Measurements from ENCODE around the gene SIM1.

Gene SIM1

DNA sequence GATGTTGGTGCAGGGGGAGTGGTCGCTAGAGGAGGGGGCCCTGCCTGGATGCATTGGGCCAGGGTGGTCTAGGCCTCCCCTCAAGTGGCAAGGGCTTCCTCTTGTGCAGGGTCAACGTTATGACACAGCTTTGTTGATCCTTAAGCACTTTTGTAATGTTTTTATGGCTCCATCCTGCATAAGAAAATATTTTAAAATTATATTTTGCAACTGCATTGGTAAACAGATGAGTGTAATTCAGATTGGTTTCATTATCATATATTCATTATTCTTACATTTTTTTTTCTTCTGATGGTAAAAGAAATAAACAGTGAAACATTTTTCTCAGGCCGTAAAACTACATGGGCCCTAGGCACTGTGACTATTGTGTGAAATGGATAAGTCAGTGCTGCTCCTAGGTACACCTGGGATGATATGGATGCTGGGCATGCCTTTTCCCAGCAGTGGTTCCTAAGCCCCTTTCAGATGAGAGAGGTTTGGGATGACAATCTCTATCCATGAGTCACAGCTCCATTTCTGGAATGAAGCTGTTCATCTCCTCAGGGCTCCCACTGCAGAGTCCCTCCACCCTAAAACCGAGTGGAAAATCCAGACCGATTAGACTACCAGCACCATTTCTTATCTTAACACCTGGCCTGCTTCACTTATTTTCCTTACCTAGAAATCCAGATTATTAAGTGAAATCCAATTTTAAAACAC is 5.8 kb upstream of the SIM1 start:
- H3K27ac ChIP-seq = no peak overlapping the region
- no peak for TF ChIP-seq ZFX (IDR thresholded peaks at IDR 0.05; ENCODE audit: borderline replicate concordance)
- TF ChIP-seq, protein P1, sequence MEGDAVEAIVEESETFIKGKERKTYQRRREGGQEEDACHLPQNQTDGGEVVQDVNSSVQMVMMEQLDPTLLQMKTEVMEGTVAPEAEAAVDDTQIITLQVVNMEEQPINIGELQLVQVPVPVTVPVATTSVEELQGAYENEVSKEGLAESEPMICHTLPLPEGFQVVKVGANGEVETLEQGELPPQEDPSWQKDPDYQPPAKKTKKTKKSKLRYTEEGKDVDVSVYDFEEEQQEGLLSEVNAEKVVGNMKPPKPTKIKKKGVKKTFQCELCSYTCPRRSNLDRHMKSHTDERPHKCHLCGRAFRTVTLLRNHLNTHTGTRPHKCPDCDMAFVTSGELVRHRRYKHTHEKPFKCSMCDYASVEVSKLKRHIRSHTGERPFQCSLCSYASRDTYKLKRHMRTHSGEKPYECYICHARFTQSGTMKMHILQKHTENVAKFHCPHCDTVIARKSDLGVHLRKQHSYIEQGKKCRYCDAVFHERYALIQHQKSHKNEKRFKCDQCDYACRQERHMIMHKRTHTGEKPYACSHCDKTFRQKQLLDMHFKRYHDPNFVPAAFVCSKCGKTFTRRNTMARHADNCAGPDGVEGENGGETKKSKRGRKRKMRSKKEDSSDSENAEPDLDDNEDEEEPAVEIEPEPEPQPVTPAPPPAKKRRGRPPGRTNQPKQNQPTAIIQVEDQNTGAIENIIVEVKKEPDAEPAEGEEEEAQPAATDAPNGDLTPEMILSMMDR (IDR thresholded peaks at IDR 0.05) = no peak

DNA sequence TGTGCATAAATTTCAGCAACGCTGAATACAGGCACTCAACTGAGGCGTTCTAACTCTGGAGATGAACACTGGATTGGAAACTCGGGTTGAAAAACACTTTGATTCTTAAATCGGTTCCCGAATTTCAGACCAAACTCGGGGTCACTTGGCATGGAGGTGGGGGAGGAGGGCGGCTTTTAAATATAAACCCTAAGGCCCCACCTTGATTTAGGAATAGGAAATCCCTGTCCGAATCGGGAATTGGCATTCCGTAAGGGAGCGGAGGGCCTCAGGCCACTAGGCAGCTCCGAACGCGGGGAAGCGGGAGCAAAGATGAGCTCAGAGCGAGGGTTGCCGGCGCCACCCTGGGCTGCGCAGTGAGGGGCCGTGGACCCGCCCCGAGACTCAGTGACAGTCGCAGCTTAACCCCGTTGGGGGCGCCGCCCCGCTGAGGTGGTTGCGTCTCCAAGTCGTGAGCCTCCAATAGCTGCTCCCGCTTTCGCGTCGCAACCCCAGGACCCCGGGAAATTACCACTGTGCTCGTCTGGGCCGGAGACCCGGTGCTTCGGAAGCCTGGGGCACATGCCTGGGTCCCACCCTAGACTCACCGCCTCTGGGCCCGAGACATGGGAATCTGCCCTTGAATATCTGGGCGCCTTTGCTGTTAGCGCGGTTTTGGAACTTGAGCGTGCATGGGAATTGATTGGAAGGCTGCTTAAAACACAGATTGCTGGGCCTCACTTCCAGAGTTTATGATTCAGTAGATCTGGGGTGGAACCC is 4.6 kb upstream of the SIM1 start:
- H3K27ac ChIP-seq = no peak overlapping the region
- no peak for TF ChIP-seq ZFX (IDR thresholded peaks at IDR 0.05; ENCODE audit: borderline replicate concordance)
- TF ChIP-seq, protein P1 (IDR thresholded peaks at IDR 0.05) = no peak

GRCh38 chr6:100468016-100468622 is 3.4 kb upstream of the SIM1 start:
- H3K27ac ChIP-seq = no peak overlapping the region
- TF ChIP-seq, protein P1 (IDR thresholded peaks at IDR 0.05) = no peak
- no peak for TF ChIP-seq ZFX (IDR thresholded peaks at IDR 0.05; ENCODE audit: borderline replicate concordance)

DNA sequence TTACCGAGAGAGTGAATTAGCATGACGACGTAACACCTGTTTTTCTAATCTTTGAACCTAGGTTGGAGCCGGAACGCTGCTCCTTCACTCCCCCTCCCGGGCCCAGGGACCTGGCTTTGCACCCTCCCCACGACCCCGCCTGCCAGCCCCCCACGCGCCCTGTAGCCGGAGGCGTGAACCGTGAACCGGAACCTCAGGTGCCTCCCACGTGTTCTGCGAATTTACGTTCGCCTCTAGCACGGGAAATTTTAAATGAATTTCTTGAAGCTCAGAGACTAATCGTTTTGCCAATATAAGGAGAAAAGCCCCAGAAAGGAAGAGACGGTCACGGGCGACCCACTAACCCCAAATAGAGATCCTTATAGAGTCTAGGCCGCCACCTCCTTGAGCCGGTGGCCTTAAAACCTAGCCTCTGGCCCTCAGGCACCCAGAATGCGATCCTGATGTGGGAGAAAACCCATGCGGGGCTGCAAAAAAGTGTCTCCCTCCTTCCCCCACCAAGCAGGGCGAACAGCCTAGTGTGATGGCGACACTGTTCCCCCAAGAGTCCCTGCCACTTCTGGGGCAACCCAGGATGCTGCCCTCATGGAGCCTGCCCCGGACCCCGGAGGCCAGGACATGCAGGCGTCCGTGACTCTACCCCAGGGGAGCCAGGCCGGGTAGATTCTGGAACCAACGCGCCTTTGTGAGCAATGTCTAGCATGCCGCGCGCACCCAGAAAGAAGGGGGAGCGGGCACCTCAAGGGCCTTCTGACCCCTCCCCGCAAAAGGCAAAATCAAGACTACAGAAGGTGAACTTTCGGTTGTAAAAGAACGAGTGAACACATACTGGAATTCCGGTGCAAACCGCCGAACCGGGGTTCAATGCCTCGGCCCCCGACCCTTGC is 2.7 kb upstream of the SIM1 start:
- no peak overlapping the region for H3K27ac ChIP-seq
- TF ChIP-seq, protein P1 (IDR thresholded peaks at IDR 0.05) = no peak
- TF ChIP-seq ZFX (IDR thresholded peaks at IDR 0.05; ENCODE audit: borderline replicate concordance) = no peak

DNA sequence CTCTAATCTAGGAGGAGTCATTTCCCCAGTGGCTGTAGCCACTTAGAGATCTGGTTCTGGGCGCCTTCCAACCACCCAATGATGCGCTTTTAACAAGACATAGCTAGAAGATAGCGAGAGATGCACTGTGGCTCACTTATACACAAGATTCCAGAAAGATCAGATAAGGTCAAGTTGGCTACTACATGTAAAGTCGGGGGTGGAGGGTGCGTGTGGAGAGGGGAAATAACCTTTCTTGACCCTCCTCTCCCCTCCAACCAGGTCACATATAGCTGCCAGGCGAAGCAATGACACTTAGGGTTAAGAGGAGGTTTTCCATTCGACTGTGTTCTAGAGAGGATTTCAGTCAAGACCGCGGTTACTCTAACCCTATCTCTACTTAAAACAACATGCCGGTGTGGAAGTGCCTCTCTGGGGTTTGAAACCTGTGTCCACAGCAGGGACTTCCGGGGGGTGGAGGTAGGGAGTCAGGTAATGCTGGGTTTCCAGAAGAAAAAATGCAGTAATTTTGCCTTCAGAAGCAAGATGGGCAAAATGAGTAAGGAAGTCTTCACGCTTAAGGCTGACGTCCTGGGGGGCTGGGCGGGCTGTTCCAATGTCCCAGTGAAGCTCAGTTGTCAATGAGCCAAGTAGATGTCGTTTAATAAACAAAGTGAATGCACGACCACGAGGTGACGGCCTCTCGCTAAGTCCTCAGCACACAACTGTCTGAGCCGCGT is 1.8 kb upstream of the SIM1 start:
- TF ChIP-seq, protein P1 (IDR thresholded peaks at IDR 0.05) = no peak
- TF ChIP-seq ZFX (IDR thresholded peaks at IDR 0.05; ENCODE audit: borderline replicate concordance) = no peak

DNA sequence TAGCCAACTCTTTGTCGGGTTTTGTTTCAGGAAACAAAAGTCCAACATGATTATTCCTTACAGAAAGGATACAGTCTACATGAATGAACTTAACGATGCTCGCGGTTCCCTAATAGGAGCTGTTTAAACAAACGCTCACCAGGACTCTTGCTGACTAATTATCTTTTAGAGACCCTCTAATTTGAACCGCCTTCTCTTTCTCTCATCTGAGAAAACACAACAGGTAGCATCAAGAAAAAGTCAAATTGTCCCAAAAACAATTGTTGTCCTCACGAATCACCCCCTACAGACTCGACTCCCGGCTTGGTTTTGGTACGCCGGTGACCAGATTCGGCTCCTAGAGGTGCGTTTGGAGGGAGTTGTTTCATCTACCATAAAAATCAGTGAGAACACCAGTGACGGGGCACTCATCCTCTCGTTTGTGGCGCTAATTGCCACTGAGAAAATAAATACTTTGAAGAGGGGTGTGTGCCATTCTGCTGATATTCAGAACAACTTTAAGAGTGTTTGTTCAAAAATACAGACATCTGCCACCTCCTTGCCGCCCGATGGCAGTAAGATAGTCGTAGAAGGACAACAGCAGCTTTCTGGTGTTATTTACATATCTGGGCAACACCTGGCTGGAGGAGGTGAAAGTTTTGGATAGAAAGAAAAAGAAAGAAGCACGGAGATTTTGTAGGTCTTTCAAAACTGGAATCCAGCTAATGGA is 1.1 kb upstream of the SIM1 start:
- TF ChIP-seq, protein P1 (IDR thresholded peaks at IDR 0.05) = no peak
- TF ChIP-seq ZFX (IDR thresholded peaks at IDR 0.05; ENCODE audit: borderline replicate concordance) = no peak
- H3K27ac ChIP-seq = no peak overlapping the region

More for the DNA sequence above, 1.8 kb upstream of the SIM1 start:
- H3K27ac ChIP-seq = no peak overlapping the region

All from 22Rv1 (cell line).